Superior temporal gyrus (tissue), 1 donor: ENCODE data around the gene PIP4K2B.
A peak's percentile ranks its signal among the peaks of the same experiment; 100 is the strongest.
"Not testable (repeated sequence)": the region's sequence is repeated elsewhere in the genome, so short reads cannot be mapped to it uniquely, and the experiment has no call there.

Source experiments
- DNase-seq: peaks from one replicate; pipeline ENCODE4 v3.0.0-alpha.2; 2016; ENCODE audit errors: extremely low spot score

The PIP4K2B gene

GRCh38 chr17:38730526-38731379, 68.6 kb downstream of the PIP4K2B start:
- DNase-seq: no peak

GRCh38 chr17:38729886-38730525, 69.3 kb downstream of the PIP4K2B start, which contains the start of gene CISD3:
Gene CISD3 (plus strand): TSS chr17:38730341. CDS start chr17:38730359, 18 bp downstream.
- DNase-seq: peak; percentile 74

GRCh38 chr17:38729368-38729885, 69.9 kb downstream of the PIP4K2B start:
- DNase-seq: no peak

GRCh38 chr17:38728290-38728831, 71.0 kb downstream of the PIP4K2B start:
- no peak for DNase-seq

- DNase-seq: no peak
Measured at GRCh38 chr17:38727736-38728135, 71.6 kb downstream of the PIP4K2B start.

- not testable (repeated sequence) for DNase-seq
Measured at GRCh38 chr17:38726145-38726544, 73.2 kb downstream of the PIP4K2B start.

GRCh38 chr17:38725066-38725465, 74.3 kb downstream of the PIP4K2B start:
- peak; percentile 70 for DNase-seq

GRCh38 chr17:38724337-38724988, 74.9 kb downstream of the PIP4K2B start:
- peak; percentile 84 for DNase-seq

- no peak for DNase-seq
Measured at GRCh38 chr17:38721802-38722201, 77.6 kb downstream of the PIP4K2B start.

- no peak for DNase-seq
Measured at GRCh38 chr17:38720941-38721340, 78.4 kb downstream of the PIP4K2B start.

- DNase-seq: no peak
Measured at GRCh38 chr17:38719943-38720641, 79.3 kb downstream of the PIP4K2B start.

GRCh38 chr17:38719289-38719942, 79.9 kb downstream of the PIP4K2B start:
- DNase-seq: no peak

GRCh38 chr17:38717139-38717745, 82.1 kb downstream of the PIP4K2B start:
- DNase-seq: no peak

- DNase-seq: no peak
Measured at GRCh38 chr17:38716368-38717005, 82.9 kb downstream of the PIP4K2B start.
